Right kidney (tissue), 1 donor: ENCODE measurements around the gene GOT1.

Experiments
- DNase-seq: peaks from one replicate; pipeline ENCODE4 v3.0.0-alpha.2; 2016

GOT1 gene

GRCh38 chr10:99435986-99436638 lies 5.7 kb upstream of the GOT1 start:
- DNase-seq, result no peak

DNA sequence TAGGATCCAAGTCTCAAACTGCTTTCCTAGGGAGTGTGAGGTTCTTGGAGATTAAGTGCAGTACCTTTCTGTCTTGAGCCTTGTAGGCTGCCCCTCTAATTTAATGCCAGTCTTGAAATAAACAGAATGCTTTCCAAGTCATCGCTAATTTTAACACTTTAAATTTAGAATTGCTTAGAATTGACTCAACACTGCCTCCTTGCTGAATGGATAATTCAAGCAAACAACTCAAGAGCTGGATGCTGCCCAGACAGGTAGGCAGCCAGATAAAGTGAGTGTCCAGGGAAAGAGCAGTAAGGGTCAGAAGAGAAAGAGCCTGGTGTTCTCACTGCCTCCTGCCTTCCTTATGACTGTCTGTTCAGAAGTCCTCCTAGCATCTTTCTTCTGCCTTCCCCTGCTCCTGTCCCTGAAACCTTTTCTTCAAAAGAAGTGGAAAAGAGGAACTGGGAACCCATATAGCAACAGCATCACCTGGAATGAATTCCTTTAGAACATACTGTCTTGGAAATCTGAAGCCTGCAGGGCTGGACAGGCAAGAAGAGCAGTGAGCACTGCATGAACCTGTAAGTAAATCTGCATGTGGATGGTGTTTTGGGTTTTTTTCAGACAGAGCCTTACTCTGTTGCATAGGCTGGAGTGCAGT lies 3.1 kb upstream of the GOT1 start:
- no peak for DNase-seq

DNA sequence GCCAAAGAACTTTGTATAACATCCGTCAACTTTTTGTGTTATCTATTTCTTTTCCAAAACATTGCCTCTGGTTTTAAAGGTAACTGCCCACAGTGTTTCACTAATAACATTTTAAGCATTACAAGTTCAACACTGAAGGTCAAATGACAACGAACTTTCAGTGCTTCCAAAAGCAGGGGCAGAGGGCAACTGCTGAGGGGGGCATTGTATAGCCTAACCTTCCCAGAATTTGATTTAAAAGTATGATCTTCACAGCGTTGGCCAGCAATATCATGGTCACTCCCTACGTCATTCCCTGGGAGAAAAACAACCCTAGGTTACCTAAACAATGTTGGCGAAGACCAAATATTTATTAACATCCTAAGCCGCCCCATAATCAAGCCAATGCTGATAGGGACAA lies 2.5 kb upstream of the GOT1 start:
- no peak for DNase-seq

- no peak for DNase-seq
Measured at GRCh38 chr10:99432047-99432446, 1.6 kb upstream of the GOT1 start.

DNA sequence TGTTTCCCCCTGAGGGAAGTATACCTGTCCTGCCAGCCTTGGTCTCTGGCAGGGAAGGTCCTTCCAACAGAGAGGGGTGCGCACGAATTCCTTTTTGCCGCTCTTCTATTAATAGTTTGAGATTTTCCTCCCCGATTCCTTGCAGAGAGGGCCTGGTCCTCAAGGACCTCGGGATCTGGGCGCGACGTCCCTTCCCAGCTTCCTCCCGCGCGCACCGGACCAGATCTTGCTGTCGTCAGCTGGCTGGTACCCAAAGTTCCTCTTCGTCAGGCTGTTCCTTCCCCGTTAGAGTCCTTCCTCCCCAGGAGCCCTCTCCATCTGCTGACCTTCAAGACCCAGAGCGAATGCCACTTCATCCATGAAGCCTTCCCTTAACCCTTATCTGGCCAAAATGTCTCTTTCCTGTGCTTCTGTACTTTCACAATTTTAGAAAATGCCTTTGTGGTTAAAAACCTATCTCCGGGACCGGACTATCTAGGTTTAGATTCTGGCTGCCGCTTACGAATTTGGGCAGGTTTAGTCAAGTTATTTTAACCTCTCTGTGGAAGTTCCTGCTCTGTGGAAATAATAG lies 851 bp upstream of the GOT1 start:
- DNase-seq, result no peak

GRCh38 chr10:99430116-99430450 lies 341 bp downstream of the GOT1 start:
- DNase-seq, result no peak

DNA sequence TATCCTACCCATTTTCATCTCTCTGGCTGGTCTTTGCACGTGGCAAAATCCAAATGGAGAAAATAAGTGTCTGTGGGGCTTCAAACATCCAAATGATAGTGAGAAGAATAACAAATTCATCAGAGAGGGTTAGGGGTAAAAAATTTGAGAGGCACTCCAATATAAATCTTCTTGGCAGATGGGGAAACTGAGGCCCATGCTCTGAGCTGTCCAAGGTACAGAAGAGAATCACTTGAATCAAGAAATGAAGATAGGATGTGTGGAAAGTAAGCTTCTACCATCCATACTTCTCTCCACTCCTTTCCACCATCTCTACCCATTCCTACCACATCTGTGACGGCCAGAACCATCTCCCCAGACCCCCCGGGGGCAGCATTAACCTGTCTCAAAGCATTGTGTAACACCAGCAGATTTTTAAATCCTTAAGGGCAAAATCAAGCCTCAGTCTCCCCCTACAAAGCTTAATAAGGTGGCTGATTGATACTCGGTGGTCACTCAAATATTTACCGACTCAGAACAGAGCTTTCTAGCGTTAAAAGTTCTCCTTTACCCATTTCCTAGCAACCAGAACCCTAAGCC lies 818 bp downstream of the GOT1 start:
- DNase-seq, result no peak

- no peak for DNase-seq
Measured at GRCh38 chr10:99427566-99428190, 2.7 kb downstream of the GOT1 start.

DNA sequence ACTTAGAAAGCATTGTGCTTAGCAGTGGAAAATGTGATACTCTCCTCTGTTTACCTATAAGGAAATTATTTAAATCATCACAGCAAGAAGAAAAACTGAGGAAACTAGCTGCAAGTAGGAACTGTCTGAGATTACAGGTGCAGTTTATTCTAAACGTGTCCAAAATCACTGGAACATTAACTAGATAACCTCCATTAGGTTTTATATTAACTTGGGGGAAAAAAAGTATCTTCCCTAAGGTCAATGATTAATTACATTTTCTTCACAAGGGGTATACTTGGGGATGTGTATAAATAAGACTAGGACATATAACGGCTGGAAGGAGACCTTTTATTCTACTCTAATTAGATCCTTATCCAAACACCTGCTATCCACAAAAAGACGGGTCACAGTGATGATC lies 3.7 kb downstream of the GOT1 start:
- DNase-seq, result no peak

GRCh38 chr10:99425204-99425603 lies 5.2 kb downstream of the GOT1 start:
- DNase-seq, result no peak

DNA sequence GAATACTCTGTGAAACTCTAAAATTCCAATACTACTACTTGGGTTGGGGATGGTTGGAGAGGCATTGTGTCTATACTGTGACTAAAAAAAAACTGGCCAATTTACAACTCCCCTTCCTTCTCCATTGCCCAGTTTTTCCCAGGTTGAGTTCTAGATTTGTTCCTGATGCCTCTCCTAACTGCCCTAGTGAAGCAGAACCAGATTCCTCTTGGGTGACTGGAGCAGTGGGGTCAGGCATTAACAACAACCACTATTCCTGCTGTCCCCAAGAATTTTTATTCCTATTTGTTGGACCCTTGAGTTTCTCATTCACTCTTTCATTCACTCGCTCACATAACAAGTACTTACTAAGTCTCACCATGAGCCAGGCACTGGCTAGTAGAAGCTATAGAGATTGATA lies 5.8 kb downstream of the GOT1 start:
- DNase-seq, result no peak

DNA sequence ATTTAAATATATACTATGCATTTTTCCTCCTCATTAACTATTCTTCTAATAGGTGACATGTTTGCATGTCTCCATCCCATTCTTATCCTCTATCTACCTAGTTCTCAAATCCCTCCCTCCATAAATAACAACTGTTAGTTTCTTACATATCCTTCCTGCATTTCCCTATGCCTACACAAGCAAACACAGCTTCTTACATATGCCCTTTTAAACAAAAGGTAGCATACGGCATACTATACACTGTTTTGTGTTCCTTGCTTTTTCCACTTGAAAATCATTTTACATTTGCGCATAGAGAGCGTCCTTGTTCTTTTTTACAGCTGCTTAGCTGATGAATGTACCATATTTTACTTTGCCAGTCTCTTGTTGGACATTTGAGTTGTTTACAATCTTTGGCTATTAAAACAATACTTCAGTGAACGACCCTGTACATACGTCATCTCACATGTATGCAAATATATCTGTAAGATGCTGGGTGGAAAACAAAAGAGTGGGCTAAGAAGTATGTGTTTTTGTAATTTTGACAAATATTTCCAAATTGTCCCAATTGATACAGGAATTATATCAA lies 7.8 kb downstream of the GOT1 start:
- DNase-seq, result no peak

- no peak for DNase-seq
Measured at GRCh38 chr10:99421233-99421739, 9.1 kb downstream of the GOT1 start.

DNA sequence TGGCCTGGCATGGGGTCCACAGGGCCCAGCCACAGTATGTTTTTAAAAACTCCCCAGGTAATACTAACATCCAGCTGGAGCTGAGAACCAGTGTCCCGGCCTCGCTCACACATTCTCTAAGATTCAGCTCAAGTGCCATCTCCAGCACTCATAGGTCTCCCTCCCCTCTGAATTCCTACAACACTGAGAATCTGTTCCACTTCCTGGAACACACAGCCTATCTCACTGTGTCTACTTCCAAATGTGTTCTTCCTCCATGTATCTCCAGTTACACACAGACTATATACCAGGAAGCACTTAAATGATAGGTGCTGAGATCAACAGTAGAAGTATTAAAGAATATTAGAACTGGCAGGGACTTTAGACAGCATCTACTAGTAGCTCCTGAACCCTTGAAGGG lies 10.7 kb downstream of the GOT1 start:
- no peak for DNase-seq

DNA sequence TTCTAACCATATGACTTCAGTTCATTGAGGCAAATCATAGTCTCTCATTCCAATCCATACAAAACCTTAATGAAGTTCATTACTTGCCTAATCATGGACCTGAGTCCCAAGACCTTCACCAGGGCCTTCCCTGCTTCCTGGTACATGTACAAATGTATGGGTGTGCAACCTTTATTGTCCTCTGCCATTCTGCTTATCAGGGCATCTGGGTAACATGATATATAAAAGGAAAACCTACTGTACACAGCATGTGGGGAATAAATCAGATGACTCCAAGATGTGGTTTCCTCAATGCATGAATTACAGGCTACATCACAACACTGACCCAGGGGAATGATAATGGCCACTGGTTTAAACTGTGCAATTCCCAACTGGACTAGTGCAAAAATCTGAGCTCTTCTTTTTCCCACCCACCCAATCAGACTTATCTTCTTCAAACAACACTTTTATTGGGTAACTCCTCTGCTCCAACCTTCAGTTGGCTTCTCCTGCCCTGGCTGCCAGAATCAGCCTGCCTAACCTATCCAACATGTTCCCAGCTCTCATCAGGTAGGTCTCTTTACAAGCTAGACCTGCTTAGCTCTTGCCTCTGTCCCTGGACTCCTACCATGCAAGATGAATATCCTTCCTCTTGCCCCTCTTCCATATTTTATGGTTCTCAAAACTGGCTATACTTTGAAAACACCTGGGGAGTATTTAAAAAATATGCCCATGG lies 11.4 kb downstream of the GOT1 start:
- no peak for DNase-seq

- no peak for DNase-seq
Measured at GRCh38 chr10:99412099-99412498, 18.3 kb downstream of the GOT1 start.

- DNase-seq, result no peak
Measured at GRCh38 chr10:99411546-99411945, 18.9 kb downstream of the GOT1 start.

- DNase-seq, result no peak
Measured at GRCh38 chr10:99410876-99411275, 19.5 kb downstream of the GOT1 start.

DNA sequence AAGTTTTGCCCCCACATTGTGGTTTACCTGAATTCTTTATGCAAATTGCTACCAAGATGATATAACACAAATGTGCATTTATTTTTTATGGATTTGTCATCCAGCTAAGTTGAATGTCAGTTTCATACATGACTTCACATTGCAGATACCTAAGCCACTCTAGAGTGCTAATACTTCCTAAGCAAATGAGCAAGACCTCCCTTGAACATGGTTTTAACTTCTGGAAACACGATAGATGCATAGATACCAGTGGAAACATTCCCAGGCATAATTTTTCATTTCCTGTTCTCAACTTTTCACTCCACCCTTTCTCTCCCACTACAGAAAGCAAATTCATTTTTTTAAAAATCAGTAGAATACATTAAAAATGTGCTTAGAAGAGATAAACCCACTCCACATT lies 20.3 kb downstream of the GOT1 start:
- DNase-seq, result no peak

DNA sequence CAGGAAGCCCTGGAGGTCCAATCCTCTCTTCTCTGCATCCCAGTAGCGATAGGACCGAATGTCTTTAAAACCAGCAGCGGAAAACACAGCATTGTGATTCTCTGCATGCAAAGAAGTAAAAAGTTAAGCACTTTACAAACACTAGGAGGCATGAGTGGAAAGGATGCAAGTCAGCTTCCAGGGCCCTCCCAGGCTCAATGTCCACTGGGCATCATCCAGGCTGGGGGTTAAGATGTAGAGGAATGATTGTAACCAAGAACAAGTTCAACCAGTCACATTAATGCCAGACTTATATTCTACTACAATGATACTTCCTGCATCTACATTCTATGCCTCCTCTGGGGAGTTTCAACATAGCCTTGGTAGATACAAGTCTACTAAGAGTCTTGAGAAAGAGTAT lies 24.3 kb downstream of the GOT1 start:
- no peak for DNase-seq

DNA sequence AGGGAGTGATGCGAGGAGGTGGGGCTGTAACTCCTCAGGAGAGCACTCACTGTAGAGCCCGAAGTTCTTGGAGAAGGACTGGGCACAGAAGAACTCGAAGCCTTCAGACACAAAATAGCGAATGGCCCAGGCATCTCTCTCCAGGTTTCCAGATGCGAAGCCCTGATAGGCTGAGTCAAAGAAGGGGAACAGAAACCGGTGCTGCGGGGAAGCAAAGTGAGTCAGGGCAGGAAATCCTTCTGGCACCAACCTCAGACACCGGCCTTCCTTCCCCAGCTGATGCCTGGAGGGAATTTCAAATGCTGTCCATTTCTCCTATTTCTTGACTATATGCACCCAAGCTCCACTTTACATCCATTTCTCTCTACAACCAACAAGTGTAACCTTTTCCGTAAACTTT lies 26.8 kb downstream of the GOT1 start:
- DNase-seq, result no peak

- no peak for DNase-seq
Measured at GRCh38 chr10:99399664-99400063, 30.8 kb downstream of the GOT1 start.
